Uterus (tissue), 4 donors: ENCODE measurements around the gene CYP11A1. TPM values are rescaled to one million over a fixed set of nuclear protein-coding genes. Genes with fewer than 3 reads are reported as not detected.

ENCODE experiments used
- DNase-seq, 2 donors: peaks; one replicate each; pipeline ENCODE4 v3.0.0-alpha.2; 2019 to 2020
- H3K27ac ChIP-seq, 2 donors: fragments of 200-600 bp; sonication (generic); 1 replicate in 1 of 2; 2 replicates in 1 of 2; pipeline ENCODE4 v1.5.1; 2016 to 2018
- H3K27me3 ChIP-seq, 2 donors: fragments of 200-600 bp; sonication (generic); one replicate each; pipeline ENCODE4 v1.5.1; 2018 to 2019; ENCODE audit warnings: control low read depth in 1 of 2
- H3K36me3 ChIP-seq, 2 donors: fragments of 200-600 bp; sonication (generic); one replicate each; pipeline ENCODE4 v1.5.1; 2019; ENCODE audit warnings: control low read depth in 1 of 2
- H3K4me1 ChIP-seq, 2 donors: fragments of 200-600 bp; sonication (generic); one replicate each; pipeline ENCODE4 v1.5.1; 2018 to 2019; ENCODE audit warnings: control low read depth in 1 of 2
- H3K4me3 ChIP-seq, 2 donors: fragments of 200-600 bp; sonication (generic); 1 replicate in 1 of 2; 2 replicates in 1 of 2; pipeline ENCODE4 v1.5.1; 2018 to 2019; ENCODE audit warnings: mild to moderate bottlenecking in 1 of 2
- H3K9me3 ChIP-seq, 2 donors: fragments of 200-600 bp; sonication (generic); one replicate each; pipeline ENCODE4 v1.5.1; 2019; ENCODE audit warnings: control low read depth in 1 of 2
- CTCF ChIP-seq, 4 experiments: fragments of 200-600 bp in 2 of 4; fragments of 450-650 bp in 2 of 4; sonication (generic) in 2 of 4; IDR thresholded peaks; one replicate each; pipeline ENCODE4 v1.5.1; 2016 to 2019; ENCODE audit warnings: antibody characterized with exemption in 4 of 4, mild to moderate bottlenecking in 2 of 4, moderate library complexity in 1 of 4
- POLR2A ChIP-seq, 2 donors: fragments of 450-650 bp; IDR thresholded peaks; one replicate each; pipeline ENCODE4 v1.6.1; 2016; ENCODE audit warnings: antibody characterized with exemption in 2 of 2, mild to moderate bottlenecking in 1 of 2, moderate library complexity in 1 of 2
- intact Hi-C: fragments of 100-400 bp; cut with DNase I; formaldehyde crosslinking; loops from one replicate; pipeline ENCODE4 v1.15.1; 2023; ENCODE audit warnings: low total_unique reads
- total RNA-seq, 4 donors: library from RNA; depleted of rRNA in 3 of 4; stranded (reverse); fragments of >200 nt in 3 of 4; gene quantifications; one replicate each; pipeline versions ENCODE4 v1.1.0 to v1.2.4, GENCODE V29; 2014 to 2023
- donor health status: DM: yes; HTN: yes; CAD: no.

CYP11A1 gene
- total RNA-seq, 4 donors from 2014 or later = 1.1 to 2.3 TPM; not detected in 2

GRCh38 chr15:74336061-74337005 is 31.1 kb downstream of the CYP11A1 start:
- Histone ChIP-seq H3K9me3 (no peaks in the 10 kb centered on the region), H3K36me3 (no peaks in the 10 kb centered on the region), H3K4me3 (no peak overlapping the region), H3K4me1 (no peaks in the 10 kb centered on the region), H3K27me3 (no peaks in the 10 kb centered on the region), H3K27ac (no peak overlapping the region)
- intact Hi-C loops = no loop called here
- TF ChIP-seq CTCF (IDR thresholded peaks at IDR 0.05) (no peak), POLR2A (IDR thresholded peaks at IDR 0.05) (no peak)
- DNase-seq = no peak

- no peaks in the 10 kb centered on the region for H3K27me3 ChIP-seq
These were observed 32.0 kb downstream of the CYP11A1 start for GRCh38 chr15:74335396-74335795.

GRCh38 chr15:74334127-74334526 is 33.3 kb downstream of the CYP11A1 start:
- DNase-seq = no peak
- TF ChIP-seq POLR2A (IDR thresholded peaks at IDR 0.05) (no peak), CTCF (IDR thresholded peaks at IDR 0.05) (no peak)
- Histone ChIP-seq H3K36me3 (no peaks in the 10 kb centered on the region), H3K27ac (no peak overlapping the region), H3K27me3 (no peaks in the 10 kb centered on the region), H3K4me1 (no peaks in the 10 kb centered on the region), H3K4me3 (no peak overlapping the region), H3K9me3 (no peaks in the 10 kb centered on the region)
- intact Hi-C loops = no loop called here

More at GRCh38 chr15:74335396-74335795, 32.0 kb downstream of the CYP11A1 start:
- H3K4me3 ChIP-seq = no peak overlapping the region
- H3K9me3 ChIP-seq = no peaks in the 10 kb centered on the region
- TF ChIP-seq POLR2A (IDR thresholded peaks at IDR 0.05) = no peak
- TF ChIP-seq CTCF (IDR thresholded peaks at IDR 0.05) = no peak
- no peaks in the 10 kb centered on the region for H3K36me3 ChIP-seq
- intact Hi-C loops = no loop called here
- no peaks in the 10 kb centered on the region for H3K4me1 ChIP-seq
- DNase-seq = no peak
- no peak overlapping the region for H3K27ac ChIP-seq

- Histone ChIP-seq H3K36me3 (no peaks in the 10 kb centered on the region), H3K27ac (no peak overlapping the region), H3K9me3 (no peaks in the 10 kb centered on the region), H3K27me3 (no peaks in the 10 kb centered on the region), H3K4me3 (no peak overlapping the region), H3K4me1 (no peaks in the 10 kb centered on the region)
- no peak for DNase-seq
- TF ChIP-seq CTCF (IDR thresholded peaks at IDR 0.05) (no peak), POLR2A (IDR thresholded peaks at IDR 0.05) (no peak)
- intact Hi-C loops = no loop called here
These were observed 33.8 kb downstream of the CYP11A1 start for GRCh38 chr15:74333662-74334061.

- no peaks in the 10 kb centered on the region for H3K4me1 ChIP-seq
- no peaks in the 10 kb centered on the region for H3K27me3 ChIP-seq
- intact Hi-C loops = no loop called here
- DNase-seq = no peak
- no peak overlapping the region for H3K27ac ChIP-seq
- no peak overlapping the region for H3K4me3 ChIP-seq
- TF ChIP-seq POLR2A (IDR thresholded peaks at IDR 0.05) (no peak), CTCF (IDR thresholded peaks at IDR 0.05) (no peak)
- no peaks in the 10 kb centered on the region for H3K9me3 ChIP-seq
- no peaks in the 10 kb centered on the region for H3K36me3 ChIP-seq
These were observed 34.4 kb downstream of the CYP11A1 start for GRCh38 chr15:74333093-74333492.
